Trophoblast cell (in vitro differentiated cells and primary cell): ENCODE data around the gene POMT1.
"Not testable (repeated sequence)": the region's sequence is repeated elsewhere in the genome, so short reads cannot be mapped to it uniquely, and the experiment has no call there.

Experiments used
- DNase-seq, 2 donors: peaks; one replicate each; pipeline ENCODE4 v3.0.0-alpha.2; 2016
- H2AFZ ChIP-seq: 2 replicates; pipeline ENCODE4 v1.6.1; 2013; ENCODE audit warnings: low read length, moderate library complexity, mild to moderate bottlenecking; ENCODE audit not compliant: insufficient read depth, poor library complexity
- H2AK5ac ChIP-seq: 2 replicates; pipeline ENCODE4 v1.6.1; 2013; ENCODE audit warnings: mild to moderate bottlenecking, low read length
- H2BK120ac ChIP-seq: 2 replicates; pipeline ENCODE4 v1.6.1; 2013; ENCODE audit warnings: low read length, mild to moderate bottlenecking, moderate library complexity; ENCODE audit not compliant: insufficient read depth, poor library complexity
- H2BK12ac ChIP-seq: 2 replicates; pipeline ENCODE4 v1.6.1; 2013; ENCODE audit warnings: mild to moderate bottlenecking, low read length, moderate library complexity
- H2BK5ac ChIP-seq: 2 replicates; pipeline ENCODE4 v1.6.1; 2013; ENCODE audit warnings: low read length, low read depth, moderate library complexity, mild to moderate bottlenecking; ENCODE audit not compliant: poor library complexity
- H3K14ac ChIP-seq: 2 replicates; pipeline ENCODE4 v1.6.1; 2013; ENCODE audit warnings: mild to moderate bottlenecking, low read length
- H3K18ac ChIP-seq: 2 replicates; pipeline ENCODE4 v1.6.1; 2013; ENCODE audit warnings: mild to moderate bottlenecking, low read length
- H3K23ac ChIP-seq: 2 replicates; pipeline ENCODE4 v1.6.1; 2013; ENCODE audit warnings: low read length
- H3K27ac ChIP-seq: 2 replicates; pipeline ENCODE4 v1.5.1; 2013; ENCODE audit warnings: low read depth, mild to moderate bottlenecking, inconsistent platforms, low read length, moderate library complexity
- H3K27me3 ChIP-seq: 2 replicates; pipeline ENCODE4 v1.6.1; 2013; ENCODE audit warnings: inconsistent platforms, mild to moderate bottlenecking, low read length, moderate library complexity; ENCODE audit not compliant: insufficient read depth
- H3K36me3 ChIP-seq, 2 experiments: 1 replicate in 1 of 2; 2 replicates in 1 of 2; pipeline ENCODE4 v1.6.1; 2013; ENCODE audit warnings: low read length in 2 of 2, mild to moderate bottlenecking in 2 of 2, moderate library complexity in 1 of 2; ENCODE audit not compliant: insufficient read depth in 2 of 2, control insufficient read depth in 1 of 2
- H3K4ac ChIP-seq: 2 replicates; pipeline ENCODE4 v1.6.1; 2013; ENCODE audit warnings: low read depth, mild to moderate bottlenecking, low read length, moderate library complexity
- H3K4me1 ChIP-seq, 2 experiments: 1 replicate in 1 of 2; 2 replicates in 1 of 2; pipeline ENCODE4 v1.6.1; 2013; ENCODE audit warnings: low read length in 2 of 2, mild to moderate bottlenecking in 2 of 2, moderate library complexity in 1 of 2; ENCODE audit not compliant: insufficient read depth in 2 of 2, control insufficient read depth in 1 of 2
- H3K4me2 ChIP-seq: 2 replicates; pipeline ENCODE4 v1.6.1; 2013; ENCODE audit warnings: inconsistent platforms, mild to moderate bottlenecking, low read length, moderate library complexity
- H3K4me3 ChIP-seq: 2 replicates; pipeline ENCODE4 v1.5.1; 2013; ENCODE audit warnings: mild to moderate bottlenecking, low read depth, low read length, inconsistent platforms
- H3K79me1 ChIP-seq: one replicate; pipeline ENCODE4 v1.6.1; 2013; ENCODE audit warnings: low read length
- H3K79me2 ChIP-seq: 2 replicates; pipeline ENCODE4 v1.6.1; 2013; ENCODE audit warnings: low read length, mild to moderate bottlenecking; ENCODE audit not compliant: control insufficient read depth, insufficient read depth, poor library complexity
- H3K9ac ChIP-seq: 2 replicates; pipeline ENCODE4 v1.6.1; 2013; ENCODE audit warnings: mild to moderate bottlenecking, low read length
- H3K9me3 ChIP-seq: 2 replicates; pipeline ENCODE4 v1.6.1; 2013; ENCODE audit warnings: low read depth, mild to moderate bottlenecking, control low read depth, inconsistent platforms, low read length; ENCODE audit not compliant: insufficient read depth
- H4K12ac ChIP-seq: 2 replicates; pipeline ENCODE4 v1.6.1; 2013; ENCODE audit warnings: low read depth, mild to moderate bottlenecking, low read length, moderate library complexity
- H4K8ac ChIP-seq: 2 replicates; pipeline ENCODE4 v1.6.1; 2013; ENCODE audit warnings: low read depth, mild to moderate bottlenecking, low read length, moderate library complexity
- H4K91ac ChIP-seq: one replicate; pipeline ENCODE4 v1.6.1; 2013; ENCODE audit warnings: low read depth, mild to moderate bottlenecking, low read length, moderate library complexity
- WGBS: extraction: QIAGEN DNeasy Blood & Tissue Kit; methylation state at CpG from one replicate; pipeline ENCODE4 v1.1.7; 2013; ENCODE audit warnings: missing lambda C conversion rate; ENCODE audit not compliant: insufficient read length, insufficient coverage; ENCODE audit errors: extremely low coverage; 5-methylcytosine and 5-hydroxymethylcytosine counted together

POMT1 gene

DNA sequence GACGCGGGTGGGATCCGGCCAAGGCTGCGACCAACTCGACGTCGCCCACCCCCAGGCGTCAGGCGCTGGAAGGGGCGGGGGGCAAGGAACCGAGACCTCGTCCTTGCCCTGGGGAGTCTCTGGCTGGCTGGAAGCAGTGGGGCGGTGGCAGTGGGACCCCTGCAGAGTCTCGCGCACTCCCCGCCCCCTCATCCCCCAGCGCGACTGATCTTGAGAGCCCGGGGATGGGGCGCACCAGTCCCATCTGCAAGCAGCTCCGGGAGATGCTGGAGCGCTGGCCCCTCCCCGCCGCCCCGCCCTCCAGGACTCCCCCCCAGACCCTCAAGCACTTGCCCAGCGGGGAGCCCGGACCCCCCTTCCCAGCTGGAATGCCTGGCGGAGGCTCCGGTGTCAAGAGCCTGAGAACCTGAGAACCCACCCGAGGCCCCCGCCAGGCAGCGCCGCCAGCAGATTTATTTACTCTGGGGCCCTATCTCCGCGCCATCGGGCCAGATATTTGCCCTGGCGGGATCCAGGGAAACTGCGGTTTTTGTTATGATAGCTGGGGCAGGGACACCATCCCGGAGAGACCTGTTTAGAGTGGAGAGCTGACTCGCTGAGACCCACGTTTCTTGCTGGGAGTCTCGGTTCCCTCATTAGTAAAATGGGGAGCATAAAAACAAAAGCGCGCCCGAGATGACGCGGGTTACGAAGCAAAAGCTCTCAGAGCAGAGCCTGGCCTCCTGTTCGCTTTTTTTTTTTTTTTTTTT lies 43.8 kb downstream of the POMT1 start:
- H3K27ac ChIP-seq, result peak overlapping the region; percentile 16
- H2BK12ac ChIP-seq, result no peak overlapping the region
- H2AK5ac ChIP-seq, result no peak overlapping the region
- peak overlapping the region; percentile 2 for H4K8ac ChIP-seq
- peaks cover 0 to 4% of the 10 kb centered on the region in 2 experiments for H3K4me1 ChIP-seq
- H2BK120ac ChIP-seq, result peak overlapping the region; percentile 70
- H4K12ac ChIP-seq, result no peak overlapping the region
- H2BK5ac ChIP-seq, result peak overlapping the region; percentile 21
- no CpG with 5 or more reads among the region's 49 CpGs for WGBS
- peaks cover 6% of the 10 kb centered on the region for H3K9me3 ChIP-seq
- peaks cover 2% of the 10 kb centered on the region for H3K27me3 ChIP-seq
- H3K14ac ChIP-seq, result peak overlapping the region; percentile 16
- peak overlapping the region; percentile 56 for H3K4me2 ChIP-seq
- H3K79me1 ChIP-seq, result peaks cover 2% of the 10 kb centered on the region
- no peak overlapping the region for H3K9ac ChIP-seq
- H3K36me3 ChIP-seq, result no peaks in the 10 kb centered on the region
- peak; percentile 65 to 81 for DNase-seq
- H3K18ac ChIP-seq, result no peak overlapping the region
- H3K23ac ChIP-seq, result no peak overlapping the region
- H3K4ac ChIP-seq, result no peak overlapping the region
- no peaks in the 10 kb centered on the region for H3K79me2 ChIP-seq
- H4K91ac ChIP-seq, result peak overlapping the region; percentile 50
- no peak overlapping the region for H3K4me3 ChIP-seq
- H2AFZ ChIP-seq, result no peak overlapping the region

GRCh38 chr9:131549186-131549585 lies 46.5 kb downstream of the POMT1 start:
- H4K12ac ChIP-seq, H3K9ac ChIP-seq, H3K4me1 ChIP-seq, H3K36me3 ChIP-seq, H2BK5ac ChIP-seq, H3K23ac ChIP-seq, H2AK5ac ChIP-seq, H3K4me3 ChIP-seq, H3K27me3 ChIP-seq, H2BK120ac ChIP-seq, H3K18ac ChIP-seq, H3K4me2 ChIP-seq, H4K8ac ChIP-seq, H3K79me1 ChIP-seq, H4K91ac ChIP-seq, H3K4ac ChIP-seq, H3K14ac ChIP-seq, H3K27ac ChIP-seq, H2AFZ ChIP-seq, H3K9me3 ChIP-seq, H3K79me2 ChIP-seq, H2BK12ac ChIP-seq: not testable (repeated sequence)
- no CpG with 5 or more reads among the region's 10 CpGs for WGBS
- peak; percentile 27 to 61 for DNase-seq

- not testable (repeated sequence) for H3K27ac ChIP-seq, H2BK12ac ChIP-seq, DNase-seq, H2AFZ ChIP-seq, H2BK5ac ChIP-seq, H3K79me1 ChIP-seq, H3K4me2 ChIP-seq, H3K14ac ChIP-seq, H3K36me3 ChIP-seq, H4K8ac ChIP-seq, H3K79me2 ChIP-seq, H2BK120ac ChIP-seq, H2AK5ac ChIP-seq, H3K4ac ChIP-seq, H4K91ac ChIP-seq, H4K12ac ChIP-seq, H3K4me3 ChIP-seq, H3K23ac ChIP-seq, H3K9me3 ChIP-seq, H3K4me1 ChIP-seq, H3K9ac ChIP-seq, H3K18ac ChIP-seq
- H3K27me3 ChIP-seq, result peaks cover 13% of the 10 kb centered on the region
- no CpG with 5 or more reads among the region's 8 CpGs for WGBS
Measured at GRCh38 chr9:131550465-131550864, 47.7 kb downstream of the POMT1 start.

DNA sequence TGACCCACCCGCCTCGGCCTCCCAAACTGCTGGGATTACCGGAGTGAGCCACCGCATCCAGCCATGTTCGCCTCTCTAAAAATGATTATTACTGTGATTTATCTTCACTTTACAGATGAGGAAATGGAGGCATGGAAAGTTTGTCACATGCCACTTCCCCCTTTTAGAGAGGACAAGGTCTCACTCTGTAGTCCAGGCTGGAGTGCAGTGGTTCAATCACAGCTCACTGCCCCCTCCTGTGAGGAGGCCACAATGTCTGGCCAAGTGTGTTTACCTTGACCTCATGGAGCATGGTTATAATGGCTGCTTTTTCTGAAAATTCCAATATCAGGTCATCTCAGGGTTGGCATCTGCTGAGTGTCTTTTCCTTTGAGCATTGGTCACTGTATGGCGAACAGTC lies 49.3 kb downstream of the POMT1 start:
- Histone ChIP-seq H2BK12ac (no peak overlapping the region), H3K27ac (no peak overlapping the region)
- no CpG with 5 or more reads among the region's 6 CpGs for WGBS

More for the DNA sequence above, 49.3 kb downstream of the POMT1 start:
- Histone ChIP-seq H4K12ac (no peak overlapping the region), H3K23ac (no peak overlapping the region), H3K4me1 (no peaks in the 10 kb centered on the region), H3K4ac (no peak overlapping the region), H4K91ac (no peak overlapping the region), H3K9me3 (peaks cover 9% of the 10 kb centered on the region), H4K8ac (no peak overlapping the region), H3K36me3 (no peaks in the 10 kb centered on the region), H3K18ac (no peak overlapping the region), H3K4me3 (no peak overlapping the region), H3K27me3 (peaks cover 10% of the 10 kb centered on the region), H2BK120ac (no peak overlapping the region), H2AFZ (no peak overlapping the region), H3K9ac (no peak overlapping the region), H3K4me2 (no peak overlapping the region), H3K79me1 (no peaks in the 10 kb centered on the region), H3K14ac (no peak overlapping the region), H2BK5ac (no peak overlapping the region), H3K79me2 (no peaks in the 10 kb centered on the region), H2AK5ac (no peak overlapping the region)
- no peak for DNase-seq
